HEK293T (cell line): ENCODE data around the gene ERC2.

Experiments
- CTCF ChIA-PET: fragments of 350-600 bp; formaldehyde crosslinking; extraction: SDS; loops from one replicate; lab custom pipeline; 2021; ENCODE audit warnings: antibody characterized with exemption, inconsistent platforms; lab: Yijun Ruan, JAX
- POLR2A ChIA-PET: fragments of 350-600 bp; formaldehyde crosslinking; extraction: SDS; loops from one replicate; lab custom pipeline; 2020; ENCODE audit warnings: antibody characterized with exemption, inconsistent platforms; lab: Yijun Ruan, JAX
- DNase-seq: peaks from one replicate; pipeline ENCODE4 v3.0.0; 2012; ENCODE audit warnings: mixed read lengths; ENCODE audit errors: extremely low spot score
- ARNT ChIP-seq: fragments of 450-650 bp; IDR thresholded peaks from 2 replicates; pipeline ENCODE4 v1.6.1; 2017; ENCODE audit warnings: mild to moderate bottlenecking
- BHLHE40 ChIP-seq: fragments of 450-650 bp; IDR thresholded peaks from 2 replicates; pipeline ENCODE4 v1.6.1; 2016; ENCODE audit warnings: mild to moderate bottlenecking, moderate library complexity, borderline replicate concordance
- CTBP1 ChIP-seq: fragments of 450-650 bp; IDR thresholded peaks from 2 replicates; pipeline ENCODE4 v1.6.1; 2016; ENCODE audit warnings: borderline replicate concordance
- ELF4 ChIP-seq: fragments of 450-650 bp; IDR thresholded peaks from 2 replicates; pipeline ENCODE4 v1.6.1; 2017; ENCODE audit warnings: antibody characterized with exemption
- FOXA1 ChIP-seq: fragments of 450-650 bp; IDR thresholded peaks from 2 replicates; pipeline ENCODE4 v1.6.1; 2016; ENCODE audit warnings: mild to moderate bottlenecking
- FOXK2 ChIP-seq: fragments of 450-650 bp; IDR thresholded peaks from 2 replicates; pipeline ENCODE4 v1.6.1; 2016; ENCODE audit warnings: mild to moderate bottlenecking
- FOXM1 ChIP-seq: fragments of 450-650 bp; IDR thresholded peaks from 2 replicates; pipeline ENCODE4 v1.6.1; 2017; ENCODE audit warnings: mild to moderate bottlenecking, borderline replicate concordance
- HDGF ChIP-seq: fragments of 450-650 bp; IDR thresholded peaks from 2 replicates; pipeline ENCODE4 v1.6.1; 2017; ENCODE audit warnings: antibody characterized with exemption, borderline replicate concordance
- L3MBTL2 ChIP-seq: fragments of 450-650 bp; conservative IDR thresholded peaks from 2 replicates; pipeline ENCODE4 v1.6.1; 2016; ENCODE audit warnings: mild to moderate bottlenecking
- LEF1 ChIP-seq: fragments of 450-650 bp; IDR thresholded peaks from 2 replicates; pipeline ENCODE4 v1.6.1; 2017; ENCODE audit warnings: mild to moderate bottlenecking, borderline replicate concordance
- NFRKB ChIP-seq: fragments of 450-650 bp; IDR thresholded peaks from 2 replicates; pipeline ENCODE4 v1.6.1; 2016; ENCODE audit warnings: mild to moderate bottlenecking, moderate library complexity
- SP1 ChIP-seq: fragments of 450-650 bp; IDR thresholded peaks from 2 replicates; pipeline ENCODE4 v1.6.1; 2017
- SUZ12 ChIP-seq: fragments of 450-650 bp; IDR thresholded peaks from 2 replicates; pipeline ENCODE4 v1.6.1; 2016; ENCODE audit warnings: mild to moderate bottlenecking
- TARDBP ChIP-seq: fragments of 450-650 bp; IDR thresholded peaks from 2 replicates; pipeline ENCODE4 v1.6.1; 2016
- ZNF384 ChIP-seq: fragments of 450-650 bp; IDR thresholded peaks from 2 replicates; pipeline ENCODE4 v1.6.1; 2016
- TF ChIP-seq, protein P1 (sequence below): fragments of 450-650 bp; IDR thresholded peaks from 2 replicates; pipeline ENCODE4 v1.6.1; 2016

Gene ERC2

GRCh38 chr3:55673764-55674163 is 794.5 kb downstream of the ERC2 start:
- ChIA-PET CTCF (no interaction called here), POLR2A (no interaction called here)
- DNase-seq: no peak
- TF ChIP-seq FOXM1 (no peak), CTBP1 (no peak), LEF1 (no peak), SUZ12 (no peak), SP1 (no peak), ZNF384 (no peak), ELF4 (no peak), BHLHE40 (no peak), L3MBTL2 (no peak)

DNA sequence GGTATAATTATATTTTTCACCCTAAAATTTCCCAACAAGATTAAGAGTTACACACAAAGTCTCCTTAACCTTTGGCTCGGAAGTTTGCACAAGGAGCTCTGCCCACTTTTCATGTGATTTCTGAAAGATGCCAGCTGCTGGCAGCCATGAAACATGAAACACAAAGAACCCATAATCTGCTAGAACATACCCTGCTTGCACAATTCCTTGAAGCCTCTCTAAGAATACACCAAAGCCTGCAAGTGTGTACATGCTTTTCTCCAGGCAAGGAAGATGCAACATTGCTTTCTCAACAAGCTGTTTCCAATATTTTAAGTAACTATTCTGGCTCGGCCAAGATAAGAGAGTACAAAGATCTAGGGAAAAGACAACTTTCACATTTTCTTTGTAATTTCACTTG is 799.1 kb downstream of the ERC2 start:
- ChIA-PET CTCF (no interaction called here), POLR2A (no interaction called here)
- TF ChIP-seq FOXK2 (no peak), FOXM1 (no peak), L3MBTL2 (no peak), SP1 (no peak), ARNT (no peak), SUZ12 (no peak), NFRKB (no peak), BHLHE40 (no peak), HDGF (no peak), LEF1 (no peak), CTBP1 (no peak), FOXA1 (no peak), ELF4 (no peak), TARDBP (no peak), ZNF384 (no peak)
- TF ChIP-seq, protein P1, sequence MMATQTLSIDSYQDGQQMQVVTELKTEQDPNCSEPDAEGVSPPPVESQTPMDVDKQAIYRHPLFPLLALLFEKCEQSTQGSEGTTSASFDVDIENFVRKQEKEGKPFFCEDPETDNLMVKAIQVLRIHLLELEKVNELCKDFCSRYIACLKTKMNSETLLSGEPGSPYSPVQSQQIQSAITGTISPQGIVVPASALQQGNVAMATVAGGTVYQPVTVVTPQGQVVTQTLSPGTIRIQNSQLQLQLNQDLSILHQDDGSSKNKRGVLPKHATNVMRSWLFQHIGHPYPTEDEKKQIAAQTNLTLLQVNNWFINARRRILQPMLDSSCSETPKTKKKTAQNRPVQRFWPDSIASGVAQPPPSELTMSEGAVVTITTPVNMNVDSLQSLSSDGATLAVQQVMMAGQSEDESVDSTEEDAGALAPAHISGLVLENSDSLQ: no peak
- DNase-seq: no peak

- TF ChIP-seq FOXM1 (no peak), CTBP1 (no peak)
- ChIA-PET POLR2A (no interaction called here), CTCF (no interaction called here)
- DNase-seq: no peak
Observed at GRCh38 chr3:55668359-55668758, 799.9 kb downstream of the ERC2 start.

- no peak for DNase-seq
- ChIA-PET POLR2A (no interaction called here), CTCF (no interaction called here)
- TF ChIP-seq FOXK2 (no peak), FOXA1 (no peak), NFRKB (no peak), ZNF384 (no peak), ARNT (no peak), SP1 (no peak), L3MBTL2 (no peak), CTBP1 (no peak), TARDBP (no peak), LEF1 (no peak), HDGF (no peak), SUZ12 (no peak), ELF4 (no peak), FOXM1 (no peak)
- TF ChIP-seq, protein P1: no peak
Observed at GRCh38 chr3:55664387-55664786, 803.9 kb downstream of the ERC2 start.

DNA sequence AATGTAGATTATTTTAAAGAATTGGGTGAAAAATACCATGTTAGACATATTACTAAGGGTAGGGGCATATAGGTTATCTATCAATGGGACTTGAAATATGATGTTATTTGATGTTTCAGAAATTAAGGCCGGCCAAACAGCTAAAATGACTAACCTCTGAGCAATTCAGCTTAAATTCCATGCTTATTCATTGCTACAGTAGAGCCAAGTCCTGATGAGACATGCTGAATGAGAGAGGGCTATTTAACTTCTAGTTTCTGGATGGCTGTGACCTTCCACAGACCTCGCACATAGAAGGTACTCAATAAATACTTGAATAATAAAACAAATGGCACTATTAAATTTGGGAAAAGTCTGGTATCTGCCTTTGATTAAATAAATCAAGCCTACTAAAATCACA is 805.6 kb downstream of the ERC2 start:
- no peak for DNase-seq
- TF ChIP-seq NFRKB (no peak), BHLHE40 (no peak), FOXM1 (no peak), ZNF384 (no peak), LEF1 (no peak), CTBP1 (no peak), SP1 (no peak), FOXA1 (no peak), TARDBP (no peak), FOXK2 (no peak)
- TF ChIP-seq, protein P1: no peak
- ChIA-PET POLR2A (no interaction called here), CTCF (interaction anchor here (0.6 kb wide), 1 partner anchor 28 kb away, joined by 3 read pairs; no protein-coding TSS in a partner anchor)

DNA sequence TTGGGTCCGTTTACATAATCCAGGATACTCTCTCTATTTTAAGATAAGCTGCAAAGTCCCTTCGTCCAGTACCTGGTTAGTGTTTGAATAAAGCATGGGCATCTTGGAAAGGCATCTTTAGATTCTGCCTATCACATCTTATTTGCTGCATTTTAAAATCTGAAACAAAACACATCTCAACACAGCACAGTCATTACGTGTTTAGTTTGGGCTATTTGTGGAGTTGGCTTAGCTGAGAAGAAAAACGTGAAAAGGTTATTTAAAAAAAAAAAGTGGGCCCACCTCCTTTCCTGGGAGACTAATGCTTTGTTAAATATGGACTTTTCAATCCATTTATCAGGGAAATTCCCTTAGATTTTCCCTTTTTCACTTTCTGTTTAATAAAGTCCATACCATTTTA is 806.7 kb downstream of the ERC2 start:
- TF ChIP-seq, protein P1: no peak
- TF ChIP-seq SP1 (no peak), ELF4 (no peak), LEF1 (no peak), HDGF (no peak), FOXA1 (no peak), ARNT (no peak), FOXM1 (no peak)
- ChIA-PET CTCF (no interaction called here), POLR2A (no interaction called here)
- no peak for DNase-seq
